A549 treated with CpdA at 1 μM for 4 hours (cell line): ENCODE results near the gene CT47A7. TPM values are rescaled to one million over a fixed set of nuclear protein-coding genes. Genes with fewer than 3 reads are reported as not detected.

ENCODE experiments used
- total RNA-seq: library from RNA; stranded (reverse); fragments of 200-300 nt; extraction: Qiagen RNA extraction; gene quantifications from 5 replicates; pipeline ENCODE4 v1.2.3, GENCODE V29; 2022; ENCODE audit warnings: low read depth

Gene CT47A7
- total RNA-seq = not detected in 5 replicates

GRCh38 chrX:120956500-120956899, at the start of gene CT47A7:
Gene CT47A7, minus strand, starts transcription at chrX:120956600. Its CDS starts 255 bp downstream, at chrX:120956345.

GRCh38 chrX:120985660-120986059, 29.3 kb upstream of the CT47A7 start, which contains the start of gene CT47A1:
Gene CT47A1, minus strand, starts transcription at chrX:120985760. Its CDS starts 231 bp downstream, at chrX:120985529.

Other genes starting within 250 kb of the CT47A7 start
- not detected in 5 replicates for gene CT47B1, start 80.7 kb downstream of the CT47A7 start, total RNA-seq
- gene CT47A11, start 19.4 kb downstream of the CT47A7 start, total RNA-seq = not detected in 5 replicates
- not detected in 5 replicates for gene CT47A10, start 14.6 kb downstream of the CT47A7 start, total RNA-seq
- gene CT47A9, start 9.7 kb downstream of the CT47A7 start, total RNA-seq = not detected in 5 replicates
- gene CT47A8, start 4.9 kb downstream of the CT47A7 start, total RNA-seq = not detected in 5 replicates
- gene CT47A6, start 4.9 kb upstream of the CT47A7 start, total RNA-seq = not detected in 5 replicates
- not detected in 5 replicates for gene CT47A5, start 9.7 kb upstream of the CT47A7 start, total RNA-seq
- not detected in 5 replicates for gene CT47A4, start 14.6 kb upstream of the CT47A7 start, total RNA-seq
- gene CT47A3, start 19.5 kb upstream of the CT47A7 start, total RNA-seq = not detected in 5 replicates
- gene CT47A2, start 24.3 kb upstream of the CT47A7 start, total RNA-seq = not detected in 5 replicates
- gene CT47A1, start 29.2 kb upstream of the CT47A7 start, total RNA-seq = not detected in 5 replicates
- gene GLUD2, start 91.0 kb upstream of the CT47A7 start, total RNA-seq = 1.7 to 2.9 TPM (median 2.5 TPM) in 5 replicates